Suprapubic skin (tissue), 4 donors: ENCODE results near the gene CARD6. TPM values are rescaled to one million over a fixed set of nuclear protein-coding genes. Genes with fewer than 3 reads are reported as not detected.
"Not testable (repeated sequence)": the region's sequence is repeated elsewhere in the genome, so short reads cannot be mapped to it uniquely, and the experiment has no call there.

Experiments
- DNase-seq, 2 donors: peaks; one replicate each; pipeline ENCODE4 v3.0.0-alpha.2; 2019; ENCODE audit warnings: low spot score in 2 of 2
- H3K27ac ChIP-seq: fragments of 200-600 bp; sonication (generic); one replicate; pipeline ENCODE4 v1.5.1; 2019
- H3K27me3 ChIP-seq: fragments of 200-600 bp; sonication (generic); one replicate; pipeline ENCODE4 v1.5.1; 2019
- H3K36me3 ChIP-seq: fragments of 200-600 bp; sonication (generic); one replicate; pipeline ENCODE4 v1.5.1; 2019
- H3K4me1 ChIP-seq: fragments of 200-600 bp; sonication (generic); one replicate; pipeline ENCODE4 v1.5.1; 2019
- H3K4me3 ChIP-seq: fragments of 200-600 bp; sonication (generic); one replicate; pipeline ENCODE4 v1.5.1; 2019; ENCODE audit warnings: mild to moderate bottlenecking
- H3K9me3 ChIP-seq: fragments of 200-600 bp; sonication (generic); one replicate; pipeline ENCODE4 v1.5.1; 2019
- CTCF ChIP-seq, 2 donors: fragments of 200-600 bp in 1 of 2; fragments of 450-650 bp in 1 of 2; sonication (generic) in 1 of 2; IDR thresholded peaks; one replicate each; pipeline ENCODE4 v1.5.1; 2016 to 2019; ENCODE audit warnings: antibody characterized with exemption in 2 of 2, mild to moderate bottlenecking in 1 of 2, moderate library complexity in 1 of 2
- EP300 ChIP-seq: sonication (generic); formaldehyde crosslinking; IDR thresholded peaks from one replicate; pipeline ENCODE4 v1.6.1; 2017; ENCODE audit warnings: antibody characterized with exemption
- POLR2A ChIP-seq, 2 donors: fragments of 450-650 bp; IDR thresholded peaks; one replicate each; pipeline ENCODE4 v1.6.1; 2017; ENCODE audit warnings: antibody characterized with exemption in 2 of 2, mild to moderate bottlenecking in 2 of 2, moderate library complexity in 2 of 2
- POLR2AphosphoS5 ChIP-seq, 3 donors: sonication (generic); formaldehyde crosslinking; IDR thresholded peaks; one replicate each; pipeline ENCODE4 v1.6.1; 2017; ENCODE audit warnings: antibody characterized with exemption in 3 of 3
- WGBS: methylation state at CpG from one replicate; pipeline ENCODE4 v1.1.5; 2018; 5-methylcytosine and 5-hydroxymethylcytosine counted together
- total RNA-seq, 4 donors: library from RNA; depleted of rRNA; stranded (reverse); fragments of >200 nt; gene quantifications; one replicate each; pipeline ENCODE4 v1.1.0, GENCODE V29; 2016

The CARD6 gene
- total RNA-seq, 4 donors from 2014 or later: 3.9 to 8.7 (median 7.3) TPM

GRCh38 chr5:40873286-40873880 lies 32.2 kb downstream of the CARD6 start:
- no peak for DNase-seq
- Histone ChIP-seq H3K27me3 (no peaks in the 10 kb centered on the region), H3K9me3 (no peaks in the 10 kb centered on the region), H3K27ac (no peak overlapping the region), H3K4me1 (no peaks in the 10 kb centered on the region), H3K4me3 (no peak overlapping the region), H3K36me3 (no peaks in the 10 kb centered on the region)
- WGBS: 89% methylated on average over 3 of the region's 3 CpGs
- TF ChIP-seq POLR2A (IDR thresholded peaks at IDR 0.05) (no peak), EP300 (no peak), POLR2AphosphoS5 (IDR thresholded peaks at IDR 0.05) (no peak), CTCF (IDR thresholded peaks at IDR 0.05) (no peak)

GRCh38 chr5:40875958-40876357 lies 34.8 kb downstream of the CARD6 start:
- Histone ChIP-seq H3K4me1 (no peaks in the 10 kb centered on the region), H3K4me3 (no peak overlapping the region), H3K36me3 (no peaks in the 10 kb centered on the region), H3K27me3 (no peaks in the 10 kb centered on the region), H3K27ac (no peak overlapping the region), H3K9me3 (no peaks in the 10 kb centered on the region)
- 71% methylated on average over 3 of the region's 3 CpGs for WGBS
- DNase-seq: no peak
- TF ChIP-seq EP300 (no peak), POLR2A (IDR thresholded peaks at IDR 0.05) (no peak), CTCF (IDR thresholded peaks at IDR 0.05) (no peak), POLR2AphosphoS5 (IDR thresholded peaks at IDR 0.05) (no peak)

GRCh38 chr5:40877371-40877988 lies 36.3 kb downstream of the CARD6 start:
- TF ChIP-seq CTCF (IDR thresholded peaks at IDR 0.05) (no peak), POLR2A (IDR thresholded peaks at IDR 0.05) (no peak), EP300 (no peak), POLR2AphosphoS5 (IDR thresholded peaks at IDR 0.05) (no peak)
- no peak for DNase-seq
- Histone ChIP-seq H3K36me3 (no peaks in the 10 kb centered on the region), H3K27ac (no peak overlapping the region), H3K27me3 (no peaks in the 10 kb centered on the region), H3K9me3 (no peaks in the 10 kb centered on the region), H3K4me3 (no peak overlapping the region), H3K4me1 (no peaks in the 10 kb centered on the region)
- WGBS: 76% methylated on average over 6 of the region's 6 CpGs

- Histone ChIP-seq H3K27me3 (no peaks in the 10 kb centered on the region), H3K9me3 (no peaks in the 10 kb centered on the region), H3K36me3 (no peaks in the 10 kb centered on the region), H3K27ac (no peak overlapping the region), H3K4me1 (no peaks in the 10 kb centered on the region), H3K4me3 (no peak overlapping the region)
- 37% methylated on average over 10 of the region's 10 CpGs for WGBS
- no peak for DNase-seq
- TF ChIP-seq CTCF (IDR thresholded peaks at IDR 0.05) (peak; percentile 29 to 33), POLR2AphosphoS5 (IDR thresholded peaks at IDR 0.05) (no peak)
Measured at GRCh38 chr5:40879163-40879942, 38.2 kb downstream of the CARD6 start.

- TF ChIP-seq POLR2A (IDR thresholded peaks at IDR 0.05): no peak
- TF ChIP-seq POLR2AphosphoS5 (IDR thresholded peaks at IDR 0.05): no peak
- TF ChIP-seq CTCF (IDR thresholded peaks at IDR 0.05): no peak
- no peak for TF ChIP-seq EP300
- 91% methylated on average over 4 of the region's 4 CpGs for WGBS
- Histone ChIP-seq H3K4me3 (no peak overlapping the region), H3K36me3 (no peaks in the 10 kb centered on the region), H3K9me3 (no peaks in the 10 kb centered on the region), H3K27ac (no peak overlapping the region), H3K27me3 (no peaks in the 10 kb centered on the region), H3K4me1 (no peaks in the 10 kb centered on the region)
- DNase-seq: no peak
Measured at GRCh38 chr5:40882291-40882690, 41.1 kb downstream of the CARD6 start.

- DNase-seq, H3K27me3 ChIP-seq, H3K9me3 ChIP-seq, H3K4me3 ChIP-seq, H3K4me1 ChIP-seq, H3K27ac ChIP-seq, H3K36me3 ChIP-seq: not testable (repeated sequence)
- WGBS: 60% methylated on average over 1 of the region's 1 CpG
Measured at GRCh38 chr5:40883051-40883450, 41.9 kb downstream of the CARD6 start.

GRCh38 chr5:40895440-40896425 lies 54.6 kb downstream of the CARD6 start:
- WGBS: 78% methylated on average over 9 of the region's 10 CpGs
- H3K9me3 ChIP-seq, H3K4me1 ChIP-seq, H3K27ac ChIP-seq, H3K27me3 ChIP-seq, DNase-seq, H3K4me3 ChIP-seq, H3K36me3 ChIP-seq: not testable (repeated sequence)
